ACHN (cell line): ENCODE measurements around the gene SNAP47.

Source experiments
- DNase-seq: peaks from one replicate; pipeline ENCODE4 v3.0.0-alpha.2; 2015
- in situ Hi-C: cut with HindIII; loops from 2 replicates; pipeline ENCODE4 v1.10.0; 2017; ENCODE audit warnings: low sequenced_read_pairs, low pct_ligation_motif_present, low pct_unique_long_range_greater_than_20kb

Gene SNAP47

GRCh38 chr1:227730630-227731151 lies 4.5 kb upstream of the SNAP47 start:
- DNase-seq, result no peak
- in situ Hi-C loops, result no loop called here

DNA sequence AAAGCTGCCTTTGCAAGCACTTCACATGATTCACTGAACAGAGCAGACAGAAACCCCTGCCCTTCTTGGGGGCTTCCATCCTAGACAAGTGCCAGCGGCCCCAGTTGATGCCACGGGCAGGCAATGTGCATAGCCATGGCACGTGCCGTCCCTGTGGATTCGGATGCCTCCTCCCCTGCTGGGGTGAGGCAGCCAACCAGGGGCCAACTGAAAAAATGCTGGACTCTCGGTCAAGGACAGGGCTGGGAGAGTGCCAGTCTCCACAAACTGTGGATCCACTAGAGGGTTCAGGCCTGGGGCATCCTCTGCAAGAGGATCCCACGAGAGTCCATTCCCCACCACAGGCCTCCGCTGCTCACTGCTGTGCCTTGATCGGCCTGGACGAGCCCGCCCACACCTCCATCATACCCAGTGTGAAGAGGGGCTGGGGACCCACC lies 4.0 kb upstream of the SNAP47 start:
- in situ Hi-C loops, result no loop called here
- DNase-seq, result no peak

GRCh38 chr1:227731696-227732585 lies 3.3 kb upstream of the SNAP47 start:
- DNase-seq, result no peak
- in situ Hi-C loops, result no loop called here

DNA sequence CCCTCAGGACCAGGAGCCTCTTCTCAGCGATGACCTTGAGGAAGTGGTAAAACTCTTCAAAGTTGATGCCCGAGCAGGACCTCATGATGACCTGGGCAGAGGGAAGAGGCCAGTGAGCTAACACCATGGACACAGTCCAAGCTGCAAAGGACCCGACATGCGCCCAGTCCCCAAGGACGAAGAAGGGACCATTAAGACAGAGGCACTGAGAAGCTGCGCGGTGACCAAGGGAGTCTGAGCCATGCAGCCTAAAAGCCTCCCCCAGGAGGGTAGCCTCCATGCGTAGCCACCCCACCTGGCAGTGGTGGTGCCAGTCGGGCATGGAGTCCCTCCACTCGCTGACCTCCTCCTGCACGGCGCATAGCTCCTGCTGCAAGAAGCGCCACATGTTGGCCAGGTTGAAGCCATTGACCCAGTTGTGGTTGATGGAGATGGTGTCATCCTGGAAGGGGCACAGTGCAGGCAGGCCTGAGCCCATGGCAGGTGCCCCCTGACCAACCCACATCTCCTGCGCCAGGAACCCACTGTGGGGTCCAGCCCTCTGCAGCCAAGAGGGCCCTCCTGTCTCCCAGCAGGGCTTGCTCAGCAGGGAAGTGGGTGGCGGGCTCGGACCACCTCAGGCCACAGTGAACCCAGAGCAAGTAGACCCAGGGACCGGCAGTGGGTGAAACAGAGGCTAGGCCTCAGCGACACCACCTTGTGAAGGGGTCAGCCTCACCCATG lies 2.5 kb upstream of the SNAP47 start:
- no peak for DNase-seq
- in situ Hi-C loops, result no loop called here

DNA sequence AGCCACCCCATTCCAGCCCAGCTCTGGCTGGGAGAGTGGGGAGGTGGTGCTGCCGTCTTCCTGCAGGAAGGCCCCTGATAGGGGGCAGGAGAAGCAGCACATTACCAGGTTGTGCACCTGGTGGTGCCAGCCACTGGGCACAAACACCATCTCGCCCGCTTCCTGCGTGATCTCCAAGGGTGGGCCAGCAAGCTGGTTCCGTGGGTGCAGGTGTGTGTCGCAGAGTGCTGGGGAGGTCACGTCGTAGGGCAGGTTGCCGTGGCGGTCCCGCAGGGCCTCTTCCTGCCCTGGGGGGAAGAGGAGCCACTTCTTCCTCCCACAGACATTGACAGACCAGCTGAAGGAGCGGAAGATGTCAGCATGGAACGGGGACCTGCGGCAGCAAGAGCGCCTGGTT lies 1.9 kb upstream of the SNAP47 start:
- in situ Hi-C loops, result no loop called here
- DNase-seq, result no peak

DNA sequence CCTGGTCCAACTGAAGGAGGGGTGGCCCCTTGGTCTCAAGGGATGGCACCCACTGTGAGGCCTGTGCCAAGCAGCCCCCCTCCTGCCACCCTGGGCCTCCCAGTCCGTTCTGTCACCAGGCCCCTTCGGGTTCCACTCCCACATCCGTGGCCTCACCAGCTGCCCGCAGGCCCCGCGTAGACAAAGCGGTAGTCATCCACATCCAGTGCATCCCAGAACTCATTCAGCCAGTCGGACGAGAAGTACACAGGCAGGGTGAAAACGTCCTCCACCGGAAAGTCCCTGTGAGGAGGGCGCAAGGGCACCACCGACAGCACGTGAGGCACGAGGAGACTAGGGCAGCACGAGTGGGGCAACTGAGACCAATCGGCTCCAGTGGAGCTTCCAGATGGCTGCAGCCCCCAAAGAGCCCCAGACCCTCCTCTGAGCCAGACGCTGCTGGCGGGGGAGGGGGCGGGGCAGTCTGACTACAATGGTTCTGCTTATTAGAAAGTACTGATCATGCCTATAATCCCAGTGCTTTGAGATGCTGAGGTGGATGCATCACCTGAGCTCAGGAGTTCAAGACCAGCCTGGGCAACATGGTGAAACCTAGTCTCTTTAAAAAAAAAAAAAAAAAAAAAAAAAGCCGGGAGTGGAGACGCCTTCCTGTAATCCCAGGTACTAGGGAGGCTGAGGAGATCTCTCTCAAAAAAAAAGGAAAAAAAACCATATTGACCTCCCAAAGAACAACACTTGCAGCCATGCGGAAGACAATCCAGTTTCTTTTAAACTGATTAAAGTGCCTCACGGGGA lies 1.3 kb upstream of the SNAP47 start:
- in situ Hi-C loops, result no loop called here
- no peak for DNase-seq

GRCh38 chr1:227734546-227734855 lies 734 bp upstream of the SNAP47 start:
- in situ Hi-C loops, result no loop called here
- DNase-seq, result no peak

DNA sequence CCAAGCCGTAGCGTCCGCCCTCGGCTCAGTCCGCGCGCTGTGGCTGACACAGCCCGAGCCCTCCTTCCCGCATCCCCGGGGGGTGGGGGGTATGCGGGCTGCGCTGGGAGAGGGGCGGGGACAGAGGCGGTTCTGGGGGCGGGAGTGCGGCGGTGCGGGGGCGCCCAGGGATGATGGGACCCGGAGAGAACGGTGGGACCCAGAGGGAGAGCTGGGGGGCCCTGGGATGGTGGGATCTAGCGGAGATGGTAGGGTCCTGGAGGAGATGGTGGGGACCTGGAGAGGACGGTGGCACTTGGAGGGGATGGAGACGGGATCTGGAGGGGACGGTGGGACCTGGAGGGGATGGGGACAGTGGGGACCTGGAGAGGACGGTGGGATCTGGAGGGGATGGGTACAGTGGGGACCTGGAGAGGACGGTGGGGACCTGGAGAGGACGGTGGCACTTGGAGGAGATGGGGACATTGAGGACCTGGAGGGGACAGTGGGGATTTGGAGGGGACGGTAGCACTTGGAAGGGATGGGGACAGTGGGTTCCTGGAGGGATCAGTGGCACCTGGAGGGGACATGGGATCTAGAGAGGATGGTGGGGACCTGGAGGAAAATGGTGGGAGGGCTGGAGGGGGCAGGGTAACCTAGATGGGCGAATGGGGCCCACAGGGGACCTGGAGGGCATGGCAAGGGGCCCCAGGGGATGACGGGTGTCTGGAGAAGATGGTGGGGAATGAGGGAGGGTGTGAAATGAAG lies 477 bp downstream of the SNAP47 start:
- in situ Hi-C loops, result no loop called here
- no peak for DNase-seq

DNA sequence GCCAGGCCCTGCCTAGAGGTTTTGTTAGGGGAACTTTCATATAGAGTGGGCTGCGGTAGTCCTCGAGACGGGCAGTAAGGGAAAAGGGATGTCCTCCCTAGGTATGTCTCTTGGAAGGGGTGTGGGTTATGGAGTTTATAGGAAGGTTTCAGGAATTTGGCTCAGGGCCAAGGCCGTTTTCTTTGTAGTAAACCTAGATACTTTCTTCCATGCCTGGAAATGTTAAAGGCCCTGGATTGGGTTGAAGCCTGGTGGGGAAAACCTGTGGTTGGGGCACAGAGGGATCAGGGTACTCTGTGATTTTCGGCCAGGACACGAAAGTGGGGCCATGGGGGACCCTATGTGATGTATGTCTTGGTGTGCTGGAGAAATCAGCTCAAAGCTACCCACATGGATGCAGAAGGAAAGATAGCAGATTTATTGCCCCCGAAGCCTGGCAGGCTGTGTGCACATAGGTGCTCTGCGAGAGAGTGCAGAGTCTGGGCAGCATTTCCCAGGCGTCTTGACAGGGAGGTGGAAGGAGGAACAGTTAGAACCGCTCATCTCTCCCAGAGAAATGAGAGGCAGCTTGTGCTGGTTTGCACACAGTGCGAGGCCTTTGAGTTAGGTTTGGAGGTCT lies 1.7 kb downstream of the SNAP47 start:
- DNase-seq, result no peak
- in situ Hi-C loops, result no loop called here

GRCh38 chr1:227738820-227739219 lies 3.6 kb downstream of the SNAP47 start:
- in situ Hi-C loops, result no loop called here
- DNase-seq, result no peak

DNA sequence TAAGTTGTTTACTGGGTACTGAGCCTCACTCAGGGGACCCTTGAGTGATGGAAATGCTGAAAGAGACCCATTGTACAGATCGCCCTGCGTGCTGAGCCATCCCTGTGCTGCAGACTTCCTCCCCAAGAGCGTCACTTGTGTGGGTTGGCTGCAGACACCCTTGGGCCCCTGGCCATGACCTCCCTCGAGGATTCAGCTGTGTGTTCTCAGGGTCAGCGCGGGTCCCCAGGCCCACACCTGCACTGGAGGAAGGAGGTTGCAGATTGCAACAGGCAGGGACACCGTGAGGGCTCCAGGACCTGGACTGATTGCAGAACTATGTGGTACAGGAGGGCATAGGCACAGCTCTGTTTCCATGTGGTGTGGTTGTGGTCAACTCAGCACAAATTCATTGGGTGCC lies 4.4 kb downstream of the SNAP47 start:
- no peak for DNase-seq
- in situ Hi-C loops, result no loop called here

GRCh38 chr1:227740401-227740960 lies 5.2 kb downstream of the SNAP47 start:
- in situ Hi-C loops, result no loop called here
- no peak for DNase-seq

GRCh38 chr1:227741166-227741870 lies 6.1 kb downstream of the SNAP47 start:
- in situ Hi-C loops, result no loop called here
- no peak for DNase-seq

DNA sequence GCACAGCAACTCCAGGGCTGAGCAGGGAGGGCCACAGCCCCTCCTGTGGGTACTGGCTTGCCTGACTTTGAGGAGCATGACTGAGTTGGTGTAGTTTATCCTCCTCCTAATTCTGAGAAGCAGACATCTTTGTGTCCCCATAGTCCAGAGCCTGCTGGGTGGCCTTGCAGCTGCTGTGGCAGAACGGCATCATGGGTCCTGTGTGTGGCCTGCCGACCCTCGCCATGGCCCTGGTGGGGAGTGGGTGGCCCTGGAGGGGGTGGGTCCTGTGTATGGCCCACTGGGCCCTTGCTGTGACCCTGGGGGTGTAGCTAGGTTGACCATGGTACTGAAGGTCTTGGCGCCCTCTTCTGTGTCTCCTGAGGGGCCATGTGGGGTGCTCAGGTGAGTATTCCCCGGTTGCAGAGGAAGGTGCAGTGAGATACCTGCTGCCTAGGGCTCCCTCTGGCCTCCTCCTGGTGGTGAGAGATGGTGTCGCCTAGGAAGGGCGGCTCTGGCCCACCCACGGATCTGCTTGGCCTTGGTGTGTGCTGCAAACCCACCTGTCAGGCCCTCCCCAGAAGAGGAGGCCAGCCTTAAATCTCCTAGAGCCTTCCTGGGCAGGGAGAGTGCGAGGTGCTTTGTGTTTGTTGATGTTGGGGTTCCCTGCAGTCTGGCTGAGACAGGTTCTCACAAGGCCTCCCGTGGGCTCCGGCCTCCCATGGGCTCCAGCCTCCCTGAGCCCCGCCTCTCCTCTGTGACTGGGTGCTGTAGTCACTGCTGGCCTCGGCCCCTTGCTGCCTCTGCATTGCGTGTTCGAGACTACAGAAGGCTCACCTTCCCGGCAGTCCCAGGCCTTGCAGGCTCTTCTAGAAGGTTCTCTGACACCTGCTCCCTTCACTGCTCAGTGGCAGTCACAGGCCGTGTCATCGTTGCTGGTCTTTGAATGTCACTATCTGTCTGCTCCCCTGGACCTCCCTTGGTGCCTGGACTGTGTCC lies 7.8 kb downstream of the SNAP47 start:
- in situ Hi-C loops, result no loop called here
- DNase-seq, result no peak

DNA sequence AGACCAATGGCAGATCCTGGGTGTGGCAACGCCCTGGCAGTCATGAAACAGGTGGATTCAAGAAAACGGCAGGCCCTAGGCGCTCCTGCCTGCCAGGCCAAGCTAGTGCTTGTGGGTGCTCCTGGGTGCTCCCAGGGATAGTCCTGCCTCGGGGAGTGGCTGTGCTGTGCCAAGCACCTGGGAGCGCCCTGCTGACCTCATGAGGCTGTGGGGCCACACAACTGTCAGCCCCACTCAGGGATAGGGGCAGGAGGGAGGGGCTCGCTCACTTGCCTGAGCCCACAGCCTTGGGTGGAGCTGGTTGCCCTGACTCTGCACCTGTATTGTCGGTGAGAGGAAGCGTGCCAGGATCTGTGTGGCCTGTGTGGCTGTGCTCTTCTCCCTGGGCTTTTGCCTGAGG lies 9.4 kb downstream of the SNAP47 start:
- DNase-seq, result no peak
- in situ Hi-C loops, result no loop called here

DNA sequence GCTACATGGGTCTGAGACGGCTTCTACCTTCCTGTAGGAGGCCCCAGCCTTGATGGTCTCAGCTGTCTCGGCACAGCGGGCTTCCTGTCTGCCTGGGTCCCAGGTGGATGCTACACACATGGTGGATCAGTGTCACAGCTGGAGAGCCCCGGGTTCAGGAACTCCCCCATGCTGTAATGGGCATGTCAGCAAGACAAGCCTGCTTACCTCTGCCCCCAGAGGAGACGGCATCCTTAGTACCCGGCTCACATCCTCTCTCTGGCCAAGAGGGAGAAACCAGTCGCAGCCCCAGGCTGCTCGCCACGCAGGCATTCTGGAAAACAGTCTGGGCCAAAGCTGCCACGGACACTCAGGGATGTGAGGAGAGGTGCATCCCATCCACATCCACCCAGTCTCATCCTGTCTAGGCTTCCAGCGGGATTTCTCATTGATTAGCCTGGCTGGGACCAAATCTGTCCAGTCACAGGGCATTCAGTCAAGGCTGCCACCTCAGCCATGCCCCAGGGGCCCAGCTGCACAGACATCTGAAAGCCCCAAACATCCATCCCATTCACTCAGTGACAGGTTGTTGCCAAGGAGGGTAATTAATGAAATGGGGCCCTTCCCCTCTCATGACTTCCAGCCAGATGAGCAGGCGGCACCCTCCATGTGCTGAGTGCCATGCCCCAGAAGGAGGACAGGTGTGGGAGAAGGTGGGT lies 10.5 kb downstream of the SNAP47 start:
- no peak for DNase-seq
- in situ Hi-C loops, result no loop called here
